PFSK-1 (cell line): ENCODE measurements around the gene NR6A1.

Experiments
- FOXP2 ChIP-seq: optimal IDR thresholded peaks from 2 replicates; pipeline ENCODE3; 2011; ENCODE audit warnings: borderline replicate concordance, control low read depth, inconsistent platforms; ENCODE audit not compliant: insufficient read depth; ENCODE audit errors: extremely low read length, extremely low read depth
- POLR2AphosphoS5 ChIP-seq: IDR thresholded peaks from 2 replicates; pipeline ENCODE4 v1.6.1; 2012; ENCODE audit warnings: low read depth, mild to moderate bottlenecking, control low read depth, low read length, moderate library complexity
- REST ChIP-seq, 2 experiments: IDR thresholded peaks; 2 replicates each; pipeline versions ENCODE4 v1.6.1 to v1.8.0; 2011 to 2012; ENCODE audit warnings: low read depth in 2 of 2, low read length in 2 of 2, control low read depth in 1 of 2, inconsistent platforms in 1 of 2, mild to moderate bottlenecking in 1 of 2, moderate library complexity in 1 of 2; ENCODE audit not compliant: insufficient read depth in 1 of 2
- SIN3A ChIP-seq: IDR thresholded peaks from 2 replicates; pipeline ENCODE4 v1.6.1; 2012; ENCODE audit warnings: mild to moderate bottlenecking, low read length, moderate library complexity, borderline replicate concordance; ENCODE audit not compliant: insufficient read depth
- TAF1 ChIP-seq: IDR thresholded peaks from 2 replicates; pipeline ENCODE4 v1.6.1; 2012; ENCODE audit warnings: low read length, control low read depth, borderline replicate concordance; ENCODE audit not compliant: insufficient read depth

Gene NR6A1

GRCh38 chr9:124698265-124698664 is 72.8 kb downstream of the NR6A1 start:
- TF ChIP-seq FOXP2 (no peak), SIN3A (no peak), TAF1 (no peak), REST (IDR thresholded peaks at IDR 0.05; ENCODE audit: insufficient read depth in 1 of 2, low read depth in 2 of 2, low read length in 2 of 2) (no peak), POLR2AphosphoS5 (no peak)

- no peak for TF ChIP-seq SIN3A
These were observed 73.5 kb downstream of the NR6A1 start for GRCh38 chr9:124697326-124698200.

- TF ChIP-seq FOXP2: no peak
These were observed 75.0 kb downstream of the NR6A1 start for GRCh38 chr9:124696101-124696500.

- TF ChIP-seq POLR2AphosphoS5: no peak
- no peak for TF ChIP-seq TAF1
These were observed 75.7 kb downstream of the NR6A1 start for GRCh38 chr9:124695280-124695890.

- no peak for TF ChIP-seq TAF1
- no peak for TF ChIP-seq POLR2AphosphoS5
- TF ChIP-seq FOXP2: no peak
- TF ChIP-seq SIN3A: no peak
These were observed 76.5 kb downstream of the NR6A1 start for GRCh38 chr9:124694414-124695279.

GRCh38 chr9:124693403-124693802 is 77.7 kb downstream of the NR6A1 start:
- TF ChIP-seq FOXP2 (no peak), TAF1 (no peak), POLR2AphosphoS5 (no peak), SIN3A (no peak)

GRCh38 chr9:124688238-124688904 is 82.7 kb downstream of the NR6A1 start:
- no peak for TF ChIP-seq POLR2AphosphoS5
- no peak for TF ChIP-seq REST (IDR thresholded peaks at IDR 0.05; ENCODE audit: insufficient read depth in 1 of 2, low read depth in 2 of 2, low read length in 2 of 2)
- no peak for TF ChIP-seq SIN3A
- no peak for TF ChIP-seq TAF1
- no peak for TF ChIP-seq FOXP2
